ENCODE measurements around the gene DIS3L.

DNA sequence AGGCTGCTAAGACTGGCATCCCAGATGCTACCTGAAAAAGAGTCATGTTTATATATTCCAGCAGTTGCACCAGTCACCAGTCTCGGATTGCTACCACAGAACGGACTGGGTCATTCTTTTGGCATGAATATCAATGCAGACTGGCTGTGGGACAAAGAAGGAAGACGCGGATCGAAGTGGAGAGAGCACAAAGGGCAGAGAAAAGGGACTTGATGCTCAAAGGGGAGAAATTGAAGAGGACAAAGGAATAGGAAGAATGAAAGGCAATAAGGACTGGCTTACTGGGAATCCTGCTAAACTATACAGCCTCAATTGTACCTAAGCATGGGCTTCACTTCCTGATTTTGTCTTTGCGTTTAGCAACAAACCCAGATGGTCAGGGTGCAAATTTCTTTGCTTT, 15.3 kb upstream of the DIS3L start:
- TF ChIP-seq CTCF (IDR thresholded peaks at IDR 0.05), result no peak
- TF ChIP-seq POLR2A (IDR thresholded peaks at IDR 0.05), result no peak

Measured in esophagus squamous epithelium (tissue), 4 donors.